GM18951 (cell line): ENCODE results near the gene OSBPL2.

Experiments
- POLR2A ChIP-seq: IDR thresholded peaks from 4 replicates; pipeline ENCODE4 v1.6.1; 2011; ENCODE audit warnings: mild to moderate bottlenecking; ENCODE audit not compliant: insufficient read length, insufficient read depth; ENCODE audit errors: extremely low read depth
- in situ Hi-C: fragments of 300-500 bp; cut with MboI; formaldehyde crosslinking; loops from one replicate; pipeline ENCODE4 v1.12.0; 2022; ENCODE audit warnings: low sequenced_read_pairs, mixed read lengths, inconsistent platforms; ENCODE audit not compliant: unreplicated experiment

OSBPL2 gene

GRCh38 chr20:62237801-62238568 is at the start of gene OSBPL2:
TSS of gene OSBPL2 (plus strand) at chr20:62238521. CDS start at chr20:62256185, 17,664 bp downstream.
- peak; percentile 54 for TF ChIP-seq POLR2A
- in situ Hi-C loops: no loop called here

GRCh38 chr20:62190639-62191411 is 47.5 kb upstream of the OSBPL2 start:
- in situ Hi-C loops: no loop called here
- TF ChIP-seq POLR2A: no peak

- in situ Hi-C loops: no loop called here
- no peak for TF ChIP-seq POLR2A
These were observed 46.4 kb upstream of the OSBPL2 start for GRCh38 chr20:62191781-62192559.

GRCh38 chr20:62192635-62193034 is 45.7 kb upstream of the OSBPL2 start:
- no peak for TF ChIP-seq POLR2A
- in situ Hi-C loops: no loop called here

GRCh38 chr20:62193079-62194025 is 45.0 kb upstream of the OSBPL2 start:
- TF ChIP-seq POLR2A: no peak
- in situ Hi-C loops: no loop called here

GRCh38 chr20:62195075-62195405 is 43.3 kb upstream of the OSBPL2 start:
- no peak for TF ChIP-seq POLR2A
- in situ Hi-C loops: no loop called here

GRCh38 chr20:62195736-62196135 is 42.6 kb upstream of the OSBPL2 start:
- in situ Hi-C loops: no loop called here
- no peak for TF ChIP-seq POLR2A

- no peak for TF ChIP-seq POLR2A
- in situ Hi-C loops: no loop called here
These were observed 42.0 kb upstream of the OSBPL2 start for GRCh38 chr20:62196286-62196685.

- in situ Hi-C loops: no loop called here
- TF ChIP-seq POLR2A: no peak
These were observed 41.0 kb upstream of the OSBPL2 start for GRCh38 chr20:62197311-62197710.

- TF ChIP-seq POLR2A: no peak
- in situ Hi-C loops: no loop called here
These were observed 40.5 kb upstream of the OSBPL2 start for GRCh38 chr20:62197801-62198200.

- TF ChIP-seq POLR2A: no peak
- in situ Hi-C loops: no loop called here
These were observed 39.8 kb upstream of the OSBPL2 start for GRCh38 chr20:62198496-62198895.

GRCh38 chr20:62198931-62199330 is 39.4 kb upstream of the OSBPL2 start:
- in situ Hi-C loops: no loop called here
- TF ChIP-seq POLR2A: no peak
